HG02610 (cell line): Measurements from ENCODE around the gene MBP.

ENCODE experiments used
- ATAC-seq: cut with Tn5 transposase; IDR thresholded peaks from one replicate; pipeline ENCODE4 v1.9.1; 2021; ENCODE audit warnings: mild to moderate bottlenecking, moderate library complexity; ENCODE audit not compliant: unreplicated experiment

MBP gene

DNA sequence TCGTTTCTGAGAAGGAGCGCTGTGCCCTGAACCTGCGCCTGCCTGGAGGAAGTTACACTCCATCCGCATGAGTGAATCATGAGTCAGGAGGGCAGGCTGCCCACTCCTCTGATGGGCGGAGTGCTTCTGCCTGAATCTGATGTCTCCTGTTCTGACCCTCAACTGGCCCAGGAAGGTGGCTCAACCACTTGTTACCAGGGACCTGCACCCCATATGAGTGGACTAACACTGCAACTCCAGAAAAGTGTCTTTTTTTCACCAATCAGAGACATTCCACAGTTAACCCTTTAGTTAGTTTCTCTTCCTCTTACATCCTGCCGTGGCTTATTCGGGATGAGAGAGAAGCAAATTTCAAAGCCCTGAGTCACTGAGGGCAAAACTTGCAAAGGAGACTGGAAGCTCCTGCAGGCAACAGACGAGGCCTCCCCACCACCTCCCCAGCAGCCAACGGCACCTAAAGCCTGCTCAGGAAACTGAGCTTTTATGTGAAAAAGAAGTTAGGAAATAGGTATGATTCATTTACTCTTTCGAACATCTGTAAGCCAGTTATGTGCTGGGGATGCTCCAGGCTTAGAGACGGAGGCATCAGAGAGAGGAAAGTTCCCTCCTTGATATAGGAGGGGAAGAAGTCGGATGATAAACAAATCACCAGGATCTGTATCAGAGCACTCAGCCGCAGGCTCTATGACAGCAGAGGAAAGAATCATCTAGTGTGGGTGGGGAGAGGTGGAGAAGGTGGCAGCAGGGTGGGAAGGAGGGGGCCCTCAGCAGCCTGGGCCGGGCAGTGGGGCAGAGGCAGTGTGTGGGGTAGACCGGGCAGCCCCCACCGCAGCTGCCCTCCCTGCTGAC is 30.9 kb downstream of the MBP start:
- ATAC-seq = peak; percentile 33

DNA sequence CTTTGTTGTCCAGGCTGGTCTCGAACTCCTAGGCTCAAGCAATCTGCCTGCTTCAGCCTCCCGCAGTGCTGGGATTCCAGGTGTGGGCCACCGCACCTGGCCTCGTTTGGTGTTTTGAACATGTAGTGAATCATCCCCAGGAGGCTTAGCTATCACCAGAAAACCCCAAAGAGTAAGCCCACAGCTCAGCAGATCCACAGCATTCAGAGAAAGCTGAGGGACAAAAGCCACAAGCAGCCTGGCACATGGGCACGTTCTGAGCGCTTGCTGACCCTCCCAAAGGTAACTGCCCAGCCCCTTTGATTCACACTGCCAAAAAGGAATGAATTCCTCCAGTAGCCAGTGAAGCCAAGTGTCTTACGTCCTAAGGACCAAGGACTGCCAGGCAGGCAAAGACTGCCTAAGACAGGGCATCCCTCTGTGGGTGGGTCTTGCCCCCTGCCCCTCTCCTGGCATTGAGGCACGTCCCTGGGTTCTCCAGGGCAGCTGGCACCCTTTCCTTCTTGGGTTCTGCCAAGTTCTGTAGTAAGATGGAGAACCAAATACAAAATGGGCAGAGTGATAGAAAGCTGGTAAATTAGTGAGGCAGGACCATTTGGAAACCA is 31.7 kb downstream of the MBP start:
- ATAC-seq = no peak

DNA sequence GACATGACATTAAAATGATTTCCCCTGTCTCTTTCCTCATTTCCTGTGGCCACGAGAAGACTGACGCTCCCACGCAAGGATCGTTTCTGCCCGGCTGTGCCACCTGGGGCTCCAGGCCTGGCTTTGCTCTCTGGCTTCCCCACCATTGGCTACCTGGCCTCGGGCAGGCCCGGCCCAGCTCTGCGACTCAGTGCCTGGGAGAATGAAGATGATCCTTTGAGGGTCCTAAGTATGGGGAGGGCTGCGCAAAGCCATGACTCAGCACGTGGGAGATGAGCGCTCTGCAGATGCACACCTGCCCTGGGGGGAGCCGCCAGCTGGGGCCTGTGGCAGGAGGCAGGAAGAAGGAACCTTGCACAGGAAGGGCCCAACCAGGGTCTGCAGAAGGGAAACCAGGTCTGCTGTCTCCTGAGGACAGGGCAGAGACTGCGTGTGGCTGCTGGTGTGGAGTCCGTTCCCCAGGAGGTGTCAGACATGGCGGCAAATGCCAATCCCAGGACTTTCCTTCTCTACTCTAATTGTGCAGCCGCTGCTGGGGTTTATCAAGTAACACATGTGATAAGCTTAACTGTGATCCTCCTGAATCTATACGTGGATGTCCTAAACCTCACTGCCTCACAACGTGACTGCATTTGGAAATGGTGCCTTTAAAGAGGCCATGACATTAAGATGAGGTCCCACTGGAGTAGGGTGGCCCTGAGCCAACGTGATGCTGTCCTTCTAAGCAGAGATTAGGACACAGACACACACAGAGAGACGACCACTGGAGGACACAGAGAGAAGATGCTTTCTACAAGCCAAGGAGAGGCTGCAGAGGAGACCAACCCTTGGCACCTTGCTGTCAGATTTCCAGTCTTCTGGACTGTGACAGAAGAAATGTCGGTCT is 32.9 kb downstream of the MBP start:
- ATAC-seq = no peak

DNA sequence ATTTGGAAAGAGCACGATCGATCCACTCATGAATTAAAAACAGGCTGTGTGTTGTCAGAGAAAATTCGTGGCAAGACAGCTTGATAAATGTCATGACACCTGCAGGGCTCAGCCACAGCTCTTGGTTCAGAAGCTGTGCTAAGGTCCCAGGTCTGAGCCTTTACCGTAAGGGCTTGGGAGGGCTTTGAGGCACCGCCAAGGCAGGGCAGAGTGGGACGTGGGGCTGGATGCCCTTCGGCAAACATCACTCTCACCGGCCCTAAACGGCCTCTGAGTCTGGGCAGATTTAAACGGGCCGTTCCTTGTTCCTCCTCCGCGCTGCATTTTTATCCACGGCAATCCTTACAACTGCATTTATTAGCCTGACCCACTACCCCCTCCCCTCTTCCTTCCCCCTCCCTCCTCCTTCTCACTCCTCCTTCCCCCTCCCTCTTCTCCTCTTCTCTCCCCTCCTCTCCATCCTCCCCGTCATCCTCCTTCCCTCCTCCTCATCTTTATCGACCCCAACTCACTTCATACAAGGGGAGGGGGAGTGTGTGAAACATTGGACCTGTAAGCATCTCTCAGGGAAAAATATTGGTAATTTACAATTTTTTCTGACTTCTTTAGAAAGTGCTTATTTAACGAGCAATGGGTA is 33.9 kb downstream of the MBP start:
- no peak for ATAC-seq

DNA sequence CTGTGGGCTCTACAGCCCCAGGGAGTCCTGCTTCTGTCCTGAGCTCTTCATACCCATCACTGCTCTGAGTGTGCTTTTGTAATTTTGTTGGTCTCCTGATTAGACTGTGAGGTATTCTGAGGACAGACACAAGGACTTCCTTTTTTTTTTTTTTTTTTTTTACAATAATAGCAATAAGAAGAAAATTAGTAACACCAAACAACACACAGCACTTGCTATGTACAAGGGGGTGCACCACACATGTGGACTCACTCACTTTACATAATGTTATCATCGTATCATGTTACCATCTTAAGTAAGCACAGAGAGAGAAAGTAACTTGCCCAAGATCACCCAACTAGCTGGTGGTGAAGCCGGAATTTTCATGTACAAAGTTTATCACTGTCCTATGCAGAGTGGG is 34.6 kb downstream of the MBP start:
- no peak for ATAC-seq

DNA sequence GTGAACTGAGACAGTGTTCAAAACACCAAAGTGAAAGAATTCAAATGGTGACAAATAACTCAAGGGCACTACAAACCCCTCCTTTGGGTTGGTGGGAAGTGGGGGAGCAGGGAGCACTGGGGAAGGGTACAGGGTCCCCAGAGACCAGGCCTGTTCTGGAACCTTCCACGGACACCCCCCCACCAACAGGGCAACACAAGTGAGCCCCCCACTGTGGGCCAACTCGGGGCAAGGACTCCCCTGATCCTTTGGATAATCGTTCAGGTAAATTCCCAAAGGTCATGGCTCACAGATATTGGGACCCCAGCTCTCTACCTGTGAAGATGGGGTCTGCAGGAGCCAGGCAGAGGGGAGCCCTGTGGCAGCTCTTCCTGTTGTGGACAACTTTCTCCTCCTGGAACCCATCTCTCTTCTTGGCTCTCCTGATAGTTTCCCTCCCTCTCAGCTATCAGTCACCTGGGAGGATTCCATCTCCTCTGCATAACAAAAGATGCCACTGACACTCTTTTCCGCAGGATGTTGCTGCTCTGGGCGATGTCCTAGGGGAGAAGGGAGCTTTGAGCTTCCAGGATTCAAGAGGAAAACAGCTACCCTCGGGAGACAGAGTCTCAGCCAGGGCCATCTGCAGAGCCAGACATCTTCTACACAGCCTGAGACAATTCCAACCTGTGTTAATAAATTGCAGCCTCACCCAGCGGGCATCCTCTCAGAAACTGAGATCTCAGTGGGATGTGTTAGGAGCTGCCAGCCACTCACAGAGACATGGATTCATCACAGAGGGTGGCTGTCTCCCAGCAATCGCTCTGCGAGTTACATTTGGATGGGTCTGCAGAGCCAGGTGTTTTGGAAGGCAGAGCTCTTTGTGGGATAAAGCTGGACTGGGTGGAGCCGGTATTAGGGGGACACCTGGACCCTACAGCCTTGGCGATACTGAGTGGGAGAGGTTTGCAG is 35.4 kb downstream of the MBP start:
- ATAC-seq = no peak

DNA sequence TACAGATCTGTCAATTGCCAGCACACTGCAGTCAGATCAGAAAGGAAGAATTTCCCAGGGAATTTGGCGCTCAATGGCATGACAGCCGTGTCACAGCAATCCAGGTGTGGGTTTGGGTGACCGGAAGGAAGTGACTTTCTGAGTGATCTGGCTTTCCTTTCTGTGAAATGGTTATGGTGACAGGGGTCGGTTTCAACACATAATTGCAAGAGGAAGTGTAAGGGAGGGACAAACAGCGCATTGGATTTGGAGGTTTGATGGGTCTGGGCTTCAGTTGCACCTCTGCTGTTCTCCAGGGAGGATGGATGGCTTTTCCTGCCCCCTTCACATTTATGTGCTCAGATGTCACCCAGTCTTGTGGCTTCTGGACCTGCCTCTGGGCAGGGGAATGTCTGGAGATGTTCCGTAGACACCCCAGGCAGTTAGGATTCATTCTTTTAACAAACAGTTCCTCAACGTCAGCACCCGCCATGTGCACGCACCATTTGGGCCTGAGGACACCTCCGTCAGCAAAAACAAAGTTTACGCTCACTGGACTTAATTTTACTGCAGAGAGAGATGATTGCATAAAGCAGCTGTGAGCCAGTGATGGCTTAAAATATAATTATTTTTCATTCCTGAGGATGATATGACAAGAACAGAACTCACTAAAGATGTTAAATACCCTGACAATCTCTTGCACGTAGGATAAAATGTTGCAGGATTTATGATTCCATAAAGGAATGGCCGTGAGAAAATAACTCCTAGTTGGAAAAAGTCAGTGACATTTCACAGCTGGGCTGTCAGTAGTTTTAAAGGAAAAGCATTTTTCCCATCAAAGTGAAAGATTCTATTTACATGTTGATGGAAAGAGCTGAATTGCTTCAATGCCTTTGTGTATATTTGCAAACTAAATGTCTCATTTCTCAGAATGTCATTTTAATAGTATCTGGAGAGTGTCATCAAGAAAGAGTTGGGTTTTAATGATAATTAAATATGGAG is 36.9 kb downstream of the MBP start:
- ATAC-seq = no peak

DNA sequence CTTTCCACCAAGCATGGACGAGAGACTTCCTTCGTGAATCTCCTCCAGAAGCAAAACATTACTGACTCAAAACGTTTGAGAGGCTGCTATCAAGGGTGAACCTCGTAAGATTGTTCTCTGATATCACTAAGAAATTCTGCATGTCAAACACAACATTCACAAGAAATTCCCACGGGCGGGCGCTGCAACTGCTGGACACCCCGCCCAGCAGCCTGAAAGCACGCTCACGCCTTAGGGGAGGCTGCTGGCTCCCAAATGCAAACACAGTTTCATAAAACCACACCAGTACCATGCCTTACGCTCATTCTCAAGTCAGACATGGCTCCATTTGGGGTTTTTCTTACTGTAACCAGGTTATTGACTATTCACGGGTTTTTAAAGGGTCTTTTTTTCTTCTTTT is 39.0 kb downstream of the MBP start:
- ATAC-seq = no peak

DNA sequence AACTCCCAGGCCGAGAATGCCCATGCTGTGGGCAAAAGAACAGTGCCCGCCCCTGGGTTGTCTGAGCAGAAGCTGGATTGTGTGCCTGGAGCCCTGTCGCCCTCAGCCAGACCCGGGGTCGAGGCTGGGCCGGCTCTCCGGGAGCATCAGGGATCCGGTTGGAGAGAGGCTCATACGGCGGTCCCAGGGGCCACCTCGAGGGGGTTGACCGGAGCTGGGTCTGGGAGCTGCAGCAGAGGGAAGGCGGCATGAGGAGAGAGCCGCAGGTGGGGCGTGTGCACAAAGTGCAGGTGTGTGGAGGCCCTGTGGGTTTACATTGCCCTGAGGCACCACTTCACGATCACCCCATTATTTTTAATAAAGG is 39.5 kb downstream of the MBP start:
- ATAC-seq = no peak

DNA sequence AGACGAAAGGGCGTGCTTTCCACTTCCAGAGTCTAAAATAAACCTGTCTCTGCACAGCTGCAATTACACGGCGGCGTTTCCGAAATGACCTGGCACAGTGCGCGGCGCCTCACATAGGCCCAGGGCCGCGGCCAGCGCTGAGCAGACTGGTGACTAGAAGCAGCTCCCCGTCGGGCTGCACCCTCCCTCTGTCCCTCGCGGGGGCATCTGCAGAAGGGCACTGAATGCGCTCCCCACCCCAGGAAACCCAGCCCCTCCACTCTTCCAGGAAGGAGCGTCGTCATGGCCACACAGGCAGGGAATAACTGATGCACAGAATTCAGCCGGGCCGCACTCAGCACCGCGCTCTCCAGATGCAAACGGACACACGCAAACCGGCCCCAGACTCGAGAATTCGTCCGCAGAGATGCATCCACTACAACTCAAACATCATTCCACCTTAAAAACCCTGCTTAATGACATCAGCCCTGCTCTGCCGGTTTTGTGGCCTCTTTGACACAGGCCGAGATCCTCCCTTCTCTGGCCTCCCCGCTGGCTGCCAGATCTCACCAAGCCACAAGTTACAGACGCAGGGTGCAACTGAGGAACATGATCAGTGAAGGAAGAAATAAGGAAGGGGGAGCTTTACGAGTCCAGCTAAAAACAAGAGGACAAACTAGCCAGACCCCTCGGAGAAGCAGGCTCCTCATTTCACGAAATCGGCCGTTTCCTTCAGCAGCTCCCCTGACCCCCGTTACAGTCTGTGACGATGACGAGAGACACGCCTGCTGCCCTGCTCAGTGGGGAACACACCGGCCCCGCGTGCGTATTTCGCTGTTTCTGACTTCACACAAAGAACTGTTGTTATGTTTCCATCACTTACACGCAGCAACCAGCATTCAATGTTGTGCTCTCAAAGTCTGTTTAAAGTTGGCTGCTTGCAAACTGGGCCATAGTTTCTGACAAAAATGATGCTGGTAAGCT is 40.2 kb downstream of the MBP start:
- ATAC-seq = no peak

DNA sequence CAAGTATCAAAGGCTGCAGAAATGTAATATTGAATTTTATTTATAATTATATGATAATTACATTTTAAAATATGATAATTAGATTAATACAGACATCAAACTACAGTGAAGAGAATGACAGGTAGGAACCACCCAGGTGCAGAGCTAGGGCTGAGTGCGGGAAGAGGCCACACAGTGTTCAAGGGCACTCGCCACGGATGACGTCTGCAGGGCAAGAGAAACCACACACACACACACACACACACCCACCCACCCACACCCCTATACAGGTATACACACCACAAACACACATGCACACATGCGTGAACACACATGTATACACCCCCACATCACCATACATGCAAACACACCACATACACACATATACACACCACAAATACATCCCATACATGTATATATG is 41.2 kb downstream of the MBP start:
- ATAC-seq = no peak

DNA sequence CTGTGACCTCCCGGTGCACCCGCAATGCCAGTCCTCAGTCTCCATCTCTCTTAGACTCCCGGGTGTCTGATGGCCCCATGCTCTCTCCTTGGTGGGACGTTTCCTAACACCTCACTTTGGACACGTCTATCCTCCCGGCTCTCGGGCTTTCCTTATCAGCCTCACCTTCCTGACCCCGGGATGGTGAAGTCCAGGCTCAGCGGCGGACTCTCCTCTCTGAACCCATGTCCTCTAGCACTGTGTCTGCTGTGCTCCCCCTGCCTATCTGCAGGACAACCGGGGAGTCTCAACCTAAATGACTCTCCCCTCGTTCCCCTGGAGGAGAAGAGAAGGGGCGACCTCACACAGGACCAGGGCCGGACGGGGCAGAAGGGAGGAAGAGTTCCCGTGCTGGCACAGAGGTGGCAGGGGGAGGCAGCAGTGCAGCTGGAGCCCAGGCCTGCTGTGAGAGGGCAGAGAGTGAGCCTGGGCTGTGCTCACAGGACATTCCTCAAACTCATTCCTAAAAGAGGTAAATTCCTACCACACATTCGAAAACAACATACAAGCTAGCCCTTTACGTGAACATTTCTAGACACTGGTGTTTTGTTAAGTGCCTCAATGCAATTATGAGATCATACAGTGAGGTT is 41.9 kb downstream of the MBP start:
- no peak for ATAC-seq

DNA sequence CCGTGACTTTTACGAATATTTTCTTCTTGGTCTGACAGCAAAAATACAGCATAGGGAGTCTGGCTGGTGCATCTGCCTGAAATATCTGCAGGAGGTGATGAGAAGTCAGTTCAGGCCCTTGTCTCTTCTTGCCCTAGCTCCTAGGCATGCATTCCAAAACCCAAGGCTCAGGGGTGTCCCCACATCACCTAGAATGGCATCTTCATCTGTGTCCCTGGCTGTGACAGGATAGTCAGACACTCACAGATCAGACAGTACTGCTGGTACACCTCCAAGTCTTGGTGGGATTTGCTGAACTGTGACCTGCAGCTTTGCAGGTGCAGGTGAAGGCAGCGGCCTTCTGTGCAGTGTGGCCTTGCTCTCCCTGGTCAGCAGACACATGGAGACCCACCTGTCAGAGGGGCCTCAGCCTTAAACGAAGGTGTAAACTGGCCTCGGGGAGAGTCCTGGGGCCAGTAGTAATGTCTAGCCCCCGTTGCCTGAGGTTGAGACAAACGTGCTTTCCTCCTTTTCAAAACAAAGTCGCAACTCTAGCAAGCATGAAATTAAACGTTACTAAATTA is 42.8 kb downstream of the MBP start:
- ATAC-seq = no peak

DNA sequence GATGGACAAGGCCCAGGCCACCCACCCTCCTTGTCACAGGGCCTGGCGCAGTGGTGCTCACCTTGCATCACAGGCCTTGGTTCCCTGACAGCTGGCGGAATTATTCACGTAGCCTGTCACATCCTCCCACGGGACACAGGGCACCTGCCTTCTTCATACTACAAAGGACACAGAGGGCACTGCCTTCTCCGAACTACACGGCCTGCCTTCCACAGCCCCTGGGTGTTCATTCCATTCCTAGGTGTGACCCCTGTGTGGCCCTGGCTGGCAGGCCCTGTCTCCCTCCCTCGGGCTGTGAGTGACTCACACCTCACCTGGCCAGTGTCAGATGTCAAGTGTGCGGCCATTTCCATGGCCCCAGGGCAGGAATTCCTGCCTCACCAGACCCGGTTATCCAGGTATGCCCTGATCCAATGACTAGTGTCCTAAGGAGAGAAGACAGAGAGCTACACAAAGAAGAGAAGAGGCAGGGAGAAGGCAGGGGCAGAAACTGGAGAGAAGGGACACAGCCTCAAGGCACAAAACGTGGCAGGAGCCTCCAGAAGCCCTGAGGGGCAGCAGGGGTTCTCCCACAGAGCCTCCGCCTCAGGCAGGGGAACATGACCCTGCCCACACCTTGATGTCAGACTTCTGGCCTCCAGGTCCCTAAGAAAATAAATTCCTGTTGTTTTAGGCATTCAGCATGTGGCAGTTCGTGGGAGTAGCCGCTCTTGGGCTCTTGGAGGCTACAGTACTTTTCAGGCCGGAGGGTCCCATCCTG is 43.4 kb downstream of the MBP start:
- no peak for ATAC-seq

DNA sequence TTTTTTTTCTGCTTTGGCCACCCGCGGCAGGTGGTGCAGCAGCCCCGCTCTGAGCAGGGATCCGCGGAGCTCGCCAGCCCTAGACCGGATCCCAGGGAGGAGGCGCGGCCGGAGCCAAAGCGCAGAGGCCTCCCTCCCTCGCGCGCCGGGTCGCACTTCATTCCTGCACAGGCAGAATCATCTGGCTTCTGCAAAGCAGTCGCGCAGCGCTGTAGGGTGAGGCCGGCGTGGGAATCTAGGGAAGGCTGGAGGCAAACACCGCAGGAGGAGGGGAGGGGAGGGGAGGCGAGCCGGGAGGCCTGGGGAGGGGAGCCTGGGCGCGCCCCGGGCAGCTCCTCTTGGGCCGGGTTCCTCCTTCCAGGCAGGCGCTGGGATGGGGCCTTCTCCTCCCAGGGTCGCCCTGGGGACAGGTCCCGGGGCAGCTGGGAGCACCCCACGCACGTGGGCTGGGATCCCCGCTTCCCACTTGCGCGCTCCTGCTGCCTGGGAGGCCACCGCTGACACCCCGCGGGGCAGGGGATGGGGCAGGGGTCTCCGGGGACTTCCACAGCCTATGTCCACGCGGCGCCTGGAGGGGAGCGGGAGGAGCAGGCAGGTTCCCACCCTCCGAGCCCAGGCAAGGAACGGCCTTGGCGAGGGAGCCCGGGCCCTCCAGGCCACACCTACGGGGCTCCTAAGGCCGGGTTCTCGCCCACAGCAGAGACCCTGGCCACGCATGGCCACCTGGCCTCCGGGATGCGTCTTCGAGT is 45.0 kb downstream of the MBP start:
- ATAC-seq = no peak
